Measurements from ENCODE around the gene PPP1R9A.

GRCh38 chr7:95342029-95342428 is 434.6 kb downstream of the PPP1R9A start:
- TF ChIP-seq POLR2AphosphoS5 (IDR thresholded peaks at IDR 0.05): no peak
- TF ChIP-seq, protein P1, sequence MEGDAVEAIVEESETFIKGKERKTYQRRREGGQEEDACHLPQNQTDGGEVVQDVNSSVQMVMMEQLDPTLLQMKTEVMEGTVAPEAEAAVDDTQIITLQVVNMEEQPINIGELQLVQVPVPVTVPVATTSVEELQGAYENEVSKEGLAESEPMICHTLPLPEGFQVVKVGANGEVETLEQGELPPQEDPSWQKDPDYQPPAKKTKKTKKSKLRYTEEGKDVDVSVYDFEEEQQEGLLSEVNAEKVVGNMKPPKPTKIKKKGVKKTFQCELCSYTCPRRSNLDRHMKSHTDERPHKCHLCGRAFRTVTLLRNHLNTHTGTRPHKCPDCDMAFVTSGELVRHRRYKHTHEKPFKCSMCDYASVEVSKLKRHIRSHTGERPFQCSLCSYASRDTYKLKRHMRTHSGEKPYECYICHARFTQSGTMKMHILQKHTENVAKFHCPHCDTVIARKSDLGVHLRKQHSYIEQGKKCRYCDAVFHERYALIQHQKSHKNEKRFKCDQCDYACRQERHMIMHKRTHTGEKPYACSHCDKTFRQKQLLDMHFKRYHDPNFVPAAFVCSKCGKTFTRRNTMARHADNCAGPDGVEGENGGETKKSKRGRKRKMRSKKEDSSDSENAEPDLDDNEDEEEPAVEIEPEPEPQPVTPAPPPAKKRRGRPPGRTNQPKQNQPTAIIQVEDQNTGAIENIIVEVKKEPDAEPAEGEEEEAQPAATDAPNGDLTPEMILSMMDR (IDR thresholded peaks at IDR 0.05): no peak
- no peak for TF ChIP-seq EP300 (IDR thresholded peaks at IDR 0.05)
- TF ChIP-seq POLR2A (IDR thresholded peaks at IDR 0.05): no peak

Data from sigmoid colon (tissue), 4 donors.